ENCODE results near the gene PROSER1.

GRCh38 chr13:39032150-39032549 is 5.7 kb downstream of the PROSER1 start:
- no peak for TF ChIP-seq GATA2 (IDR thresholded peaks at IDR 0.05; ENCODE audit: low read depth, low read length)
- TF ChIP-seq GATA3 (IDR thresholded peaks at IDR 0.05; ENCODE audit: low read depth, low read length) = no peak

Measured in SH-SY5Y (cell line).